Mesenchymal stem cell (in vitro differentiated cells and primary cell): Measurements from ENCODE around the gene TIMP4.

ENCODE experiments used
- DNase-seq: peaks from one replicate; pipeline ENCODE4 v3.0.0-alpha.2; 2013
- H2AFZ ChIP-seq: one replicate; pipeline ENCODE4 v1.6.1; 2013; ENCODE audit warnings: low read depth, mild to moderate bottlenecking, control low read depth, inconsistent platforms, low read length, moderate library complexity
- H2AK5ac ChIP-seq: 2 replicates; pipeline ENCODE4 v1.6.1; 2013; ENCODE audit warnings: low read length, moderate library complexity, mild to moderate bottlenecking, inconsistent platforms; ENCODE audit not compliant: severe bottlenecking
- H2BK120ac ChIP-seq: one replicate; pipeline ENCODE4 v1.6.1; 2013; ENCODE audit warnings: low read depth, mild to moderate bottlenecking, inconsistent platforms, low read length, moderate library complexity
- H2BK12ac ChIP-seq, 2 experiments: one replicate each; pipeline ENCODE4 v1.6.1; 2013; ENCODE audit warnings: inconsistent platforms in 2 of 2, low read length in 2 of 2, mild to moderate bottlenecking in 2 of 2, moderate library complexity in 2 of 2, control low read depth in 1 of 2
- H2BK15ac ChIP-seq: one replicate; pipeline ENCODE4 v1.6.1; 2013; ENCODE audit warnings: mild to moderate bottlenecking, low read depth, inconsistent platforms; ENCODE audit not compliant: poor library complexity, severe bottlenecking
- H2BK5ac ChIP-seq: 2 replicates; pipeline ENCODE4 v1.6.1; 2013; ENCODE audit warnings: low read depth, mild to moderate bottlenecking, low read length, control low read depth, inconsistent platforms; ENCODE audit not compliant: poor library complexity, severe bottlenecking
- H3K14ac ChIP-seq, 2 experiments: one replicate each; pipeline ENCODE4 v1.6.1; 2013; ENCODE audit warnings: inconsistent platforms in 2 of 2, low read length in 2 of 2, control low read depth in 1 of 2, mild to moderate bottlenecking in 1 of 2, moderate library complexity in 1 of 2
- H3K18ac ChIP-seq, 2 experiments: one replicate each; pipeline ENCODE4 v1.6.1; 2013; ENCODE audit warnings: inconsistent platforms in 2 of 2, low read length in 2 of 2, control low read depth in 1 of 2, low read depth in 1 of 2, mild to moderate bottlenecking in 1 of 2
- H3K23ac ChIP-seq, 2 experiments: one replicate each; pipeline ENCODE4 v1.6.1; 2013; ENCODE audit warnings: inconsistent platforms in 2 of 2, low read length in 2 of 2, mild to moderate bottlenecking in 2 of 2, moderate library complexity in 2 of 2, control low read depth in 1 of 2
- H3K27ac ChIP-seq: 2 replicates; pipeline ENCODE4 v1.5.1; 2013; ENCODE audit warnings: mild to moderate bottlenecking, moderate library complexity, low read length, control low read depth, inconsistent platforms; ENCODE audit not compliant: poor library complexity, severe bottlenecking
- H3K27me3 ChIP-seq, 2 experiments: 2 replicates each; pipeline versions ENCODE4 v1.6.1 to v1.7.0; 2013; ENCODE audit warnings: low read length in 2 of 2, mild to moderate bottlenecking in 2 of 2, moderate library complexity in 2 of 2, control low read depth in 1 of 2, inconsistent platforms in 1 of 2; ENCODE audit not compliant: control insufficient read depth in 1 of 2, insufficient read depth in 1 of 2
- H3K36me3 ChIP-seq, 2 experiments: 2 replicates each; pipeline versions ENCODE4 v1.6.1 to v1.7.0; 2013; ENCODE audit warnings: low read length in 2 of 2, control low read depth in 1 of 2, inconsistent platforms in 1 of 2, low read depth in 1 of 2, mild to moderate bottlenecking in 1 of 2; ENCODE audit not compliant: insufficient read depth in 2 of 2, control insufficient read depth in 1 of 2
- H3K4ac ChIP-seq, 2 experiments: one replicate each; pipeline ENCODE4 v1.6.1; 2013; ENCODE audit warnings: inconsistent platforms in 2 of 2, low read length in 2 of 2, mild to moderate bottlenecking in 2 of 2, moderate library complexity in 2 of 2, control low read depth in 1 of 2, low read depth in 1 of 2
- H3K4me1 ChIP-seq: 2 replicates; pipeline ENCODE4 v1.6.1; 2013; ENCODE audit warnings: low read depth, low read length, control low read depth; ENCODE audit not compliant: control insufficient read depth, insufficient read depth
- H3K4me2 ChIP-seq: 2 replicates; pipeline ENCODE4 v1.6.1; 2013; ENCODE audit warnings: low read length, mild to moderate bottlenecking, inconsistent platforms; ENCODE audit not compliant: poor library complexity, severe bottlenecking
- H3K4me3 ChIP-seq, 2 experiments: 2 replicates each; pipeline versions ENCODE4 v1.5.1 to v1.7.0; 2013; ENCODE audit warnings: low read length in 2 of 2, mild to moderate bottlenecking in 2 of 2, control low read depth in 1 of 2, low read depth in 1 of 2; ENCODE audit not compliant: insufficient read depth in 1 of 2
- H3K79me1 ChIP-seq: replicated peaks from 2 replicates; pipeline ENCODE4 v1.6.1; 2013; ENCODE audit warnings: mild to moderate bottlenecking, control low read depth, low read length, inconsistent platforms; ENCODE audit not compliant: poor library complexity, severe bottlenecking
- H3K9ac ChIP-seq: 2 replicates; pipeline ENCODE4 v1.7.0; 2013; ENCODE audit warnings: mild to moderate bottlenecking, low read length, moderate library complexity
- H3K9me3 ChIP-seq: 2 replicates; pipeline ENCODE4 v1.7.0; 2013; ENCODE audit warnings: mild to moderate bottlenecking, low read length; ENCODE audit not compliant: control insufficient read depth
- H4K8ac ChIP-seq: one replicate; pipeline ENCODE4 v1.6.1; 2013; ENCODE audit warnings: inconsistent platforms, mild to moderate bottlenecking, low read length, moderate library complexity
- H4K91ac ChIP-seq: one replicate; pipeline ENCODE4 v1.6.1; 2013; ENCODE audit warnings: mild to moderate bottlenecking, low read length, inconsistent platforms
- WGBS: methylation state at CpG from one replicate; pipeline ENCODE4 v1.1.7; 2013; ENCODE audit warnings: mixed read lengths; 5-methylcytosine and 5-hydroxymethylcytosine counted together

The TIMP4 gene

DNA sequence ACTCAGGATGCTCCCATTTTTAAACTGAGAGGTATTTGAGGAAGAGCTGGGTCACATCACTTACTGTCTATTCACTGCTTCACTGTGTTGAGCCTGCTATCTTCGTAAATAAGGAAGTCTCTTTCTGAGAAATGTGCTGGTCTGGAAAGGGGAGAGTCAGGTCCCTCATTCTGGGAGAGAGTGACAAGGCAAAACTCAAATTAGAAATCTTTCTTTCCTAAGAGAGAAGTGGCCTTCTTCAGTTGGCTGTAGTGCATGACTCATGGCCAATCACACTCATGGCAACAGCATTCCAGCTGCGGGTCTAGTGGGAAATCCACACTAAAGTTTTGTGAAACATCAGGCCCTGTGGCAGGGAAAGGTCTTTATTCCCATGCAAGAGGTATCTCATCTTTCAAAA is 11.5 kb upstream of the TIMP4 start:
- Histone ChIP-seq H3K79me1 (no peaks in the 10 kb centered on the region), H3K9ac (peak overlapping the region; percentile 5), H3K4me1 (peaks cover under 1% of the 10 kb centered on the region), H3K4me2 (no peak overlapping the region), H4K91ac (no peak overlapping the region), H2BK15ac (no peak overlapping the region), H3K18ac (no peak overlapping the region), H3K27ac (no peak overlapping the region), H3K14ac (no peak overlapping the region), H3K4me3 (no peak overlapping the region), H2AFZ (no peak overlapping the region), H3K4ac (no peak overlapping the region), H2AK5ac (no peak overlapping the region), H2BK5ac (no peak overlapping the region), H2BK12ac (no peak overlapping the region), H3K27me3 (no peaks in the 10 kb centered on the region), H3K23ac (no peak overlapping the region), H4K8ac (no peak overlapping the region), H3K9me3 (no peaks in the 10 kb centered on the region), H2BK120ac (no peak overlapping the region), H3K36me3 (no peaks in the 10 kb centered on the region)
- WGBS: 37% methylated on average over 2 of the region's 2 CpGs
- DNase-seq: peak; percentile 77

DNA sequence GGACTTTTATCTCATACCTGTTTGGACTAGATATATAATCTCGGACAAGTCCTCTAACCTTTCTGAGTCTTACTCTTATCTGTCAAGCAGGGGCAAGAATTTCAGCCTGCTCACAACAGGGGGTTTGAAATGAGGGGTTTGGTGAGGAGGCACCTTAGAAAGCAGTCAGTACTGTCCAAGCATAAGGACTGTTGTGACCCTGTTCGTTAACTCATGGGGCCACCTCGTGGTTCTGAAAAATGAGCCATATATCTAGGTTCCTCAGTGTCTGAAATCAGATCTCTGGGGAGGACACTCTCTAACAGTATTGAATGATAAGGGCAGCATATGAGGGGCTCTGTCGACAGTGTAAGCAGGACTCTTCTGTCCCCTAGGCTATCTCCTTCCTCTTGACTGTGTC is 7.2 kb upstream of the TIMP4 start:
- no peak overlapping the region for H4K91ac ChIP-seq
- WGBS: 77% methylated on average over 3 of the region's 4 CpGs
- no peak overlapping the region for H3K18ac ChIP-seq
- no peak overlapping the region for H3K4ac ChIP-seq
- no peak overlapping the region for H3K14ac ChIP-seq
- no peak for DNase-seq
- no peak overlapping the region for H3K4me3 ChIP-seq
- no peak overlapping the region for H3K9ac ChIP-seq
- no peak overlapping the region for H2BK12ac ChIP-seq
- H3K4me2 ChIP-seq: no peak overlapping the region
- H3K36me3 ChIP-seq: no peaks in the 10 kb centered on the region
- no peak overlapping the region for H4K8ac ChIP-seq
- no peak overlapping the region for H2AFZ ChIP-seq
- no peak overlapping the region for H2BK15ac ChIP-seq
- no peaks in the 10 kb centered on the region for H3K9me3 ChIP-seq
- H3K79me1 ChIP-seq: no peaks in the 10 kb centered on the region
- H3K4me1 ChIP-seq: no peaks in the 10 kb centered on the region
- H2BK120ac ChIP-seq: no peak overlapping the region
- H2BK5ac ChIP-seq: no peak overlapping the region
- H3K27ac ChIP-seq: no peak overlapping the region
- no peak overlapping the region for H3K23ac ChIP-seq
- no peaks in the 10 kb centered on the region for H3K27me3 ChIP-seq
- H2AK5ac ChIP-seq: no peak overlapping the region

DNA sequence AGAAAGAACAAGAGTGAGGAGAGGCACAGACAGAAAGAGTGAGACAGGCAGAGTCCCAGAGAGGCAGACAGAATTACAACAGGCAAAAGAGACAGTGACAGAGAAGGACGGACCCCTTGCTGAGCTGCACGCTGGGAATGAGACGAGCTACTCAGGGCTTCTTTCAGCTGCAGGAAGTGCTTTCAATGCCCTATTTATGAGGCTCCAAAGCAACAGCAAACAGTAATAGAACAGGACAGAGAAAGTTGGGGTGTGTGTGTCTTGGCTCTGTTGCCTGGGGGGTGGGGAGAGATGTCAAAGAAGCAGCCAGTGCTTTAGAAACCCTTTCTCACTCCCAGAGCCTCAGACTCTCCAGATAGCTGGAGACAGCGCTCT is 502 bp upstream of the TIMP4 start:
- Histone ChIP-seq H3K79me1 (no peaks in the 10 kb centered on the region), H3K4ac (no peak overlapping the region), H3K4me1 (peaks cover 20% of the 10 kb centered on the region), H4K91ac (peak overlapping the region; percentile 14), H2AFZ (peak overlapping the region; percentile 2), H3K18ac (peak overlapping the region in 1 of 2 experiments; percentile 48), H3K9ac (peak overlapping the region; percentile 75), H3K14ac (no peak overlapping the region), H4K8ac (peak overlapping the region; percentile 66), H2BK15ac (no peak overlapping the region), H2BK12ac (peak overlapping the region in 1 of 2 experiments; percentile 1), H3K27ac (no peak overlapping the region), H3K4me3 (peak overlapping the region in 1 of 2 experiments; percentile 75), H2AK5ac (no peak overlapping the region), H3K23ac (no peak overlapping the region), H2BK5ac (no peak overlapping the region), H3K4me2 (peak overlapping the region; percentile 80), H3K36me3 (no peaks in the 10 kb centered on the region), H2BK120ac (no peak overlapping the region), H3K9me3 (no peaks in the 10 kb centered on the region), H3K27me3 (no peaks in the 10 kb centered on the region)
- 45% methylated on average over 4 of the region's 4 CpGs for WGBS
- DNase-seq: peak; percentile 41

DNA sequence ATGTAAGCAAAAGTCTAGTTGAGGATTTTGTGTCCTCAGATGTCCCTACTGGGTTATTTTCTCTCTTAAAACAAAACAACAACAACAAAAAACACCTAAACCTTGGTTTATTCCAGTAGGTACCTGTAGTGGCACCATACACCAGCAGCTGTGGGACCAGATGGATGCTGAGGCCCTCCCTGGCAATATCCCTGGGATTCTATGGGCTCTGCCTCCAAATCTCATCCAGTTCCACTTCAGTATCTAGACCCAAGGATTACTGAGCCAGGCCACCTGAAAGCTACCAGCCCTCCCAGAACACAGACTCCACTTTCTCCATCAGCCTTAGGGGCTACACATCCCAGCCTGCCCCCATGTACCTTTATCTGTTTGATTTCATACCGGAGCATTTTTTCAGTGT is 1.7 kb downstream of the TIMP4 start:
- no peak overlapping the region for H3K27ac ChIP-seq
- H3K36me3 ChIP-seq: no peaks in the 10 kb centered on the region
- no peak overlapping the region for H3K4me2 ChIP-seq
- H2AFZ ChIP-seq: no peak overlapping the region
- no peak overlapping the region for H2BK12ac ChIP-seq
- no peaks in the 10 kb centered on the region for H3K79me1 ChIP-seq
- no peaks in the 10 kb centered on the region for H3K9me3 ChIP-seq
- no peak overlapping the region for H2BK5ac ChIP-seq
- no peak overlapping the region for H3K18ac ChIP-seq
- peak overlapping the region; percentile 22 for H4K8ac ChIP-seq
- 100% methylated on average over 1 of the region's 1 CpG for WGBS
- no peak overlapping the region for H3K9ac ChIP-seq
- H3K27me3 ChIP-seq: peaks cover 0 to under 1% of the 10 kb centered on the region in 2 experiments
- no peak overlapping the region for H3K4me3 ChIP-seq
- peak overlapping the region; percentile 73 for H2BK15ac ChIP-seq
- no peak overlapping the region for H4K91ac ChIP-seq
- no peak overlapping the region for H3K14ac ChIP-seq
- no peak overlapping the region for H3K4ac ChIP-seq
- no peak overlapping the region for H3K23ac ChIP-seq
- DNase-seq: no peak
- no peak overlapping the region for H2AK5ac ChIP-seq
- peaks cover 20% of the 10 kb centered on the region for H3K4me1 ChIP-seq
- no peak overlapping the region for H2BK120ac ChIP-seq
